ENCODE data around the gene CDKN2C. TPM values are rescaled to one million over a fixed set of nuclear protein-coding genes. Genes with fewer than 3 reads are reported as not detected.
A peak's percentile ranks its signal among the peaks of the same experiment; 100 is the strongest.

The CDKN2C gene
- total RNA-seq, 1 donor from 2014 or later: 0.26 TPM

GRCh38 chr1:50978852-50979781, 9.1 kb downstream of the CDKN2C start:
- Mint-ChIP-seq H3K4me3 (ENCODE audit: low read depth) (peak overlapping the region; percentile 41), H3K36me3 (ENCODE audit: insufficient read depth) (no peaks in the 10 kb centered on the region), H3K27me3 (peaks cover 91% of the 10 kb centered on the region), H3K9me3 (ENCODE audit: low read depth) (no peaks in the 10 kb centered on the region), H3K4me1 (ENCODE audit: low read depth) (no peaks in the 10 kb centered on the region), H3K27ac (no peak overlapping the region)
- DNase-seq (ENCODE audit: low spot score, unreplicated experiment): no peak
- no peak for TF ChIP-seq CTCF (IDR thresholded peaks at IDR 0.05; ENCODE audit: unreplicated experiment)

GRCh38 chr1:50979937-50980336, 9.9 kb downstream of the CDKN2C start:
- Mint-ChIP-seq H3K36me3 (ENCODE audit: insufficient read depth) (no peaks in the 10 kb centered on the region), H3K27ac (no peak overlapping the region), H3K9me3 (ENCODE audit: low read depth) (no peaks in the 10 kb centered on the region), H3K4me1 (ENCODE audit: low read depth) (no peaks in the 10 kb centered on the region), H3K27me3 (peaks cover 89% of the 10 kb centered on the region), H3K4me3 (ENCODE audit: low read depth) (no peak overlapping the region)
- TF ChIP-seq CTCF (IDR thresholded peaks at IDR 0.05; ENCODE audit: unreplicated experiment): no peak
- DNase-seq (ENCODE audit: low spot score, unreplicated experiment): no peak

GRCh38 chr1:50980505-50980904, 10.5 kb downstream of the CDKN2C start:
- no peaks in the 10 kb centered on the region for H3K9me3 Mint-ChIP-seq (ENCODE audit: low read depth)
- peaks cover 89% of the 10 kb centered on the region for H3K27me3 Mint-ChIP-seq
- H3K27ac Mint-ChIP-seq: no peak overlapping the region
- DNase-seq (ENCODE audit: low spot score, unreplicated experiment): no peak
- H3K4me1 Mint-ChIP-seq (ENCODE audit: low read depth): no peaks in the 10 kb centered on the region
- H3K36me3 Mint-ChIP-seq (ENCODE audit: insufficient read depth): no peaks in the 10 kb centered on the region
- no peak for TF ChIP-seq CTCF (IDR thresholded peaks at IDR 0.05; ENCODE audit: unreplicated experiment)
- no peak overlapping the region for H3K4me3 Mint-ChIP-seq (ENCODE audit: low read depth)

- H3K27me3 Mint-ChIP-seq: peaks cover 88% of the 10 kb centered on the region
These were observed 11.7 kb downstream of the CDKN2C start for GRCh38 chr1:50981741-50982140.

GRCh38 chr1:50982611-50983010, 12.6 kb downstream of the CDKN2C start:
- no peak overlapping the region for H3K27ac Mint-ChIP-seq
- H3K4me3 Mint-ChIP-seq (ENCODE audit: low read depth): no peak overlapping the region
- no peak for TF ChIP-seq CTCF (IDR thresholded peaks at IDR 0.05; ENCODE audit: unreplicated experiment)
- H3K4me1 Mint-ChIP-seq (ENCODE audit: low read depth): no peaks in the 10 kb centered on the region
- no peaks in the 10 kb centered on the region for H3K36me3 Mint-ChIP-seq (ENCODE audit: insufficient read depth)
- no peaks in the 10 kb centered on the region for H3K9me3 Mint-ChIP-seq (ENCODE audit: low read depth)
- DNase-seq (ENCODE audit: low spot score, unreplicated experiment): no peak
- H3K27me3 Mint-ChIP-seq: peaks cover 80% of the 10 kb centered on the region

More at GRCh38 chr1:50981741-50982140, 11.7 kb downstream of the CDKN2C start:
- H3K9me3 Mint-ChIP-seq (ENCODE audit: low read depth): no peaks in the 10 kb centered on the region
- no peak overlapping the region for H3K4me3 Mint-ChIP-seq (ENCODE audit: low read depth)
- H3K36me3 Mint-ChIP-seq (ENCODE audit: insufficient read depth): no peaks in the 10 kb centered on the region
- H3K4me1 Mint-ChIP-seq (ENCODE audit: low read depth): no peaks in the 10 kb centered on the region
- no peak for DNase-seq (ENCODE audit: low spot score, unreplicated experiment)
- H3K27ac Mint-ChIP-seq: no peak overlapping the region
- TF ChIP-seq CTCF (IDR thresholded peaks at IDR 0.05; ENCODE audit: unreplicated experiment): no peak

All from progenitor cell of endocrine pancreas (in vitro differentiated cells).